Loucy (cell line): ENCODE results near the gene E2F8.

Experiments used
- CTCF ChIP-seq: fragments of 200-600 bp; sonication (generic); conservative IDR thresholded peaks from 2 replicates; pipeline ENCODE4 v1.5.1; 2014; ENCODE audit warnings: mild to moderate bottlenecking, antibody characterized with exemption, low read length
- EZH2phosphoT487 ChIP-seq: fragments of 200-600 bp; IDR thresholded peaks from 2 replicates; pipeline ENCODE4 v1.6.1; 2018; ENCODE audit warnings: antibody characterized with exemption, mild to moderate bottlenecking, moderate library complexity, borderline replicate concordance

GRCh38 chr11:19251577-19251976 is 10.8 kb upstream of the E2F8 start:
- no peak for TF ChIP-seq CTCF
- no peak for TF ChIP-seq EZH2phosphoT487
